ENCODE data around the gene SND1. TPM values are rescaled to one million over a fixed set of nuclear protein-coding genes. Genes with fewer than 3 reads are reported as not detected.

Gene SND1
- total and polyA plus RNA-seq, 3 experiments from 2014 or later = 121 to 203 (median 198) TPM

DNA sequence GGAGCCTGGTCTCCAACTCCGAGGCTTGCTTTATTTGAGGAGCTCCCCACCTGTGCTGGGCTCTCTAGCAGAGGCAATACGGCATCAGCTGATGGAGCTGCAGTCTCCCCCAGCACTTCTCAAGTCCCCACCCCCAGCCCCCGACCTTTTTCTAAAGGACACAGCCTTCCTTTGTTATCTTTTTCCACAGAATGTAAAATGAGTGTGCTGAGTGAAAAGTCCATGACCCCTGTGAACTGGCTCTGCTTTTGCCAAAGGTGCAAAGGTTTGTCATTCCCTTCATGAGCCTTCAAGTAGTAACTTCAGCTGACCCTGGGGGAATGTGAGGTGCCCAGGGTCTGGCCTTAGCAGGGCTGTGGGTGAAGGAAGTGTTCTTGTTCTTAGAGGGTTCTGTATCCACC lies 353.8 kb downstream of the SND1 start:
- CTCF ChIA-PET = interaction anchor here (1.8 kb wide), 1 partner anchor 299 kb away, joined by 4 read pairs; no protein-coding TSS in a partner anchor
- H3K4me1 Mint-ChIP-seq = peaks cover 11 to 31% (median 28%) of the 10 kb centered on the region in 3 donors
- no peak overlapping the region for H3K4me3 Mint-ChIP-seq

DNA sequence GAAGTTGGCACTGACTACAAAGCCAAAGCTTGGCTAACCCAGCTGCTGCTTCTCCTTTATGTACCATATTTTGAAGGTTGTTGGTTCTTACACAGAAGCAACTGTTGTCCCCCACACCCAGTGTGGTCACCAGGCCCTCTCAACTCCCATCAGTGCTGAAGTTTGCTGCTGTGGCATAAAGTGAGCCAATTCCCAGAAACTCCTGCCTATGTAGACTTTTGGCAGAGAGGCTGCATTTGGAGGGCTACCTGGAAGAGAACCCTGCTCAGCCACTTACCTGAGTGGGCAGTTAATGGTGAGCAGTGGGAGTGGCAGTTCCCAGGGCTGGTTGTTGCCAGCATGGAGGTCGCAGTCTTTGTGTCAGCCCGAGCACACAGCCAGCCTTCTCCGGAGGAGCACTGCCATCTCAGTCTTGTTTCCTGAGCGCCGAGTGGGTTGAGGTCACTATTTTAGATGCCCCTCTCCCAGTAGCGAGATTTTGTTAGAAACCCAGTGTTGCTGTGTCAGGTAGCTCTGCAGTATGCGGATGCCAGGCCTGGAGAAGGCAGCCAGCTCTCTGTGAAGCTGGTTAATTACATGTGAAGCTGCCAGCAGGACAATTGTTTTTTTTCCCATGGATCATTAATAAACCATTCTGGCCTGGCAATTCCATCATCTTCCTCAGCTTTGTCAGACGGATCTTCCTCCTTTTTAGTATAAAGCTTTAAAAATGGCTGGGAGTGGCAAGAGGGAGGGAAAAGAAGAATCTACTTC lies 354.7 kb downstream of the SND1 start:
- Mint-ChIP-seq H3K4me3 (no peak overlapping the region), H3K27ac (no peak overlapping the region), H3K9me3 (no peaks in the 10 kb centered on the region), H3K36me3 (peaks cover 0 to 22% (median 0%) of the 10 kb centered on the region in 3 donors), H3K4me1 (peaks cover 11 to 31% (median 28%) of the 10 kb centered on the region in 3 donors), H3K27me3 (no peaks in the 10 kb centered on the region)
- ChIA-PET POLR2A (no interaction called here), CTCF (interaction anchor here (1.8 kb wide), 1 partner anchor 300 kb away, joined by 4 read pairs; no protein-coding TSS in a partner anchor)
- Histone ChIP-seq H3K4me3 (ENCODE audit: low read length) (no peak overlapping the region), H3K9me3 (ENCODE audit: low read length) (no peaks in the 10 kb centered on the region), H3K27me3 (ENCODE audit: insufficient read depth, low read length, poor library complexity, severe bottlenecking) (no peaks in the 10 kb centered on the region), H3K4me1 (ENCODE audit: insufficient read depth, low read length) (peaks cover 6% of the 10 kb centered on the region), H3K27ac (ENCODE audit: low read depth, low read length) (no peak overlapping the region), H3K36me3 (ENCODE audit: insufficient read depth, low read length) (no peaks in the 10 kb centered on the region)
- DNase-seq = no peak

More for the DNA sequence above, 353.8 kb downstream of the SND1 start:
- Mint-ChIP-seq H3K27ac (no peak overlapping the region), H3K9me3 (no peaks in the 10 kb centered on the region), H3K36me3 (peaks cover 0 to 28% (median 0%) of the 10 kb centered on the region in 3 donors), H3K27me3 (no peaks in the 10 kb centered on the region)
- Histone ChIP-seq H3K9me3 (ENCODE audit: low read length) (no peaks in the 10 kb centered on the region), H3K27me3 (ENCODE audit: insufficient read depth, low read length, poor library complexity, severe bottlenecking) (no peaks in the 10 kb centered on the region), H3K4me1 (ENCODE audit: insufficient read depth, low read length) (peaks cover 6% of the 10 kb centered on the region), H3K4me3 (ENCODE audit: low read length) (no peak overlapping the region), H3K36me3 (ENCODE audit: insufficient read depth, low read length) (no peaks in the 10 kb centered on the region), H3K27ac (ENCODE audit: low read depth, low read length) (no peak overlapping the region)
- POLR2A ChIA-PET = no interaction called here
- DNase-seq = no peak

DNA sequence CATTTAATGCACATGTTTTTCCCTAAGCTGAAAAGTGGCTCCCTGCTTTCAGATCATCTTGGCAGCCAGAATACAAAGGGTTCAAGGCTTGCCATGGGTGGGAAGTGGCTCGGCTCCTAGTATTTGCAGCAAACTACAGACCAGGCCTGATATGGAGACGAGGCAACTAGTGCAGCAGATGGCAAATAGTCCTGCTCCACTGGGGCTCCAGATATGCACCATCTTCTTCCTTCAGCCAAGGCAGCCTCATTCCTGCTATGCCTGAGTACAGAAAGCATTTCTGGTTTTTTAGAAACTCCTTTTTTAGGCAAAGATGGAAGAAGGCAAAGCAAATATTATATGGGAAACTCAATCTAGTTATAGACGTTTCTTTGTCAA lies 355.3 kb downstream of the SND1 start:
- ChIA-PET CTCF (interaction anchor here (1.8 kb wide), 1 partner anchor 300 kb away, joined by 4 read pairs; no protein-coding TSS in a partner anchor), POLR2A (no interaction called here)
- no peak overlapping the region for H3K27ac ChIP-seq (ENCODE audit: low read depth, low read length)
- H3K27me3 ChIP-seq (ENCODE audit: insufficient read depth, low read length, poor library complexity, severe bottlenecking) = no peaks in the 10 kb centered on the region
- H3K9me3 ChIP-seq (ENCODE audit: low read length) = no peaks in the 10 kb centered on the region
- no peak overlapping the region for H3K4me3 ChIP-seq (ENCODE audit: low read length)
- Mint-ChIP-seq H3K27ac (peak overlapping the region in 1 of 8 donors; percentile 7), H3K4me3 (no peak overlapping the region), H3K27me3 (no peaks in the 10 kb centered on the region), H3K9me3 (no peaks in the 10 kb centered on the region), H3K36me3 (peaks cover 0 to 23% (median 0%) of the 10 kb centered on the region in 3 donors), H3K4me1 (peaks cover 11 to 27% (median 23%) of the 10 kb centered on the region in 3 donors)
- DNase-seq = no peak
- H3K4me1 ChIP-seq (ENCODE audit: insufficient read depth, low read length) = peaks cover 6% of the 10 kb centered on the region
- peaks cover 3% of the 10 kb centered on the region for H3K36me3 ChIP-seq (ENCODE audit: insufficient read depth, low read length)

DNA sequence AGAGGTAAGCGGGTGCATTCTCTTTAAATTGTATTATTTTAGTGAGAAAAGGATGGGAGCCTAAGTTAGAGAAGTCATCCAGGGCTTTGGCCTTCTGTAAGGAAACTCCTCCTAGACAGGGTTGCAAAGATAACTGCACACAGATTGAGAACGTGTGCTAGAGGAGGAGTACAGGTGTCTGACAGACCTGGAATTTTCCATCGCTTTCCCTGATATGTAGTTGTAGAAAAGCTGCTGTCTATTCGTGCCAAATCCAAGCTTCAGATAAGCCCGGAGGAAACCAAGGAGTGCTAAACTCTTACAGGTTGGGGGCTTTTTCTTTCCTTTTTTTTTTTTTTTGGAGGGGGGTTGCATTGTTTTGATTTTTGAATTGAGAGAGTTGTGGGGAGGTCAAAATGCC lies 356.1 kb downstream of the SND1 start:
- no peak for DNase-seq
- CTCF ChIA-PET = no interaction called here

DNA sequence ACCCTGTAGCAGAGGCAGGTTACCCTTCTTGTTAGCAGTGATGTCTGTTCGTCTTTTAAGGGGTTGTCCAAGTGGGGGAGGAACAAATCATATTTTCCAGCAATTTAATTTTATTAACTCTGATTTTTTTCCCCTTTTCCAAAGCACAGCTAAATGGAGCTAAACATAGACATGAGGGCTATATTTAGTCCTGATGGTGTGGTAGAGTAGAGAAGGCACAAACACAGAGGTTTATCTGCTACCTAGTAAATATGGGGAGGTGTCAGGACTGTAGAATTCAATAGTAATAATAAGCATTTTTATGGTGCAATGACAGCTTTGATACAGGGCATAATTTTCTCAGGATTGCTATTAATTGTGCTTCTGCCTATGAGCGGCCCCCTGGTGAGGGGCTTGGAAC lies 356.8 kb downstream of the SND1 start:
- POLR2A ChIA-PET = no interaction called here
- H3K4me1 ChIP-seq (ENCODE audit: insufficient read depth, low read length) = peaks cover 6% of the 10 kb centered on the region
- Mint-ChIP-seq H3K27ac (no peak overlapping the region), H3K9me3 (no peaks in the 10 kb centered on the region), H3K36me3 (peaks cover 0 to 35% (median 6%) of the 10 kb centered on the region in 3 donors), H3K4me3 (no peak overlapping the region), H3K4me1 (peaks cover 5 to 17% (median 10%) of the 10 kb centered on the region in 3 donors), H3K27me3 (no peaks in the 10 kb centered on the region)
- H3K4me3 ChIP-seq (ENCODE audit: low read length) = no peak overlapping the region
- peaks cover 6% of the 10 kb centered on the region for H3K36me3 ChIP-seq (ENCODE audit: insufficient read depth, low read length)
- DNase-seq = no peak
- no peak overlapping the region for H3K27ac ChIP-seq (ENCODE audit: low read depth, low read length)
- H3K27me3 ChIP-seq (ENCODE audit: insufficient read depth, low read length, poor library complexity, severe bottlenecking) = no peaks in the 10 kb centered on the region
- H3K9me3 ChIP-seq (ENCODE audit: low read length) = no peaks in the 10 kb centered on the region
- CTCF ChIA-PET = no interaction called here

More for the DNA sequence above, 356.1 kb downstream of the SND1 start:
- POLR2A ChIA-PET = interaction anchor here (0.7 kb wide), 1 partner anchor 365 kb away, joined by 3 read pairs; no protein-coding TSS in a partner anchor
- Histone ChIP-seq H3K4me3 (ENCODE audit: low read length) (no peak overlapping the region), H3K36me3 (ENCODE audit: insufficient read depth, low read length) (peaks cover 6% of the 10 kb centered on the region), H3K4me1 (ENCODE audit: insufficient read depth, low read length) (peaks cover 6% of the 10 kb centered on the region), H3K9me3 (ENCODE audit: low read length) (no peaks in the 10 kb centered on the region), H3K27me3 (ENCODE audit: insufficient read depth, low read length, poor library complexity, severe bottlenecking) (no peaks in the 10 kb centered on the region), H3K27ac (ENCODE audit: low read depth, low read length) (no peak overlapping the region)
- H3K36me3 Mint-ChIP-seq = peaks cover 0 to 31% (median 4%) of the 10 kb centered on the region in 3 donors
- H3K4me3 Mint-ChIP-seq = no peak overlapping the region
- no peaks in the 10 kb centered on the region for H3K27me3 Mint-ChIP-seq
- H3K4me1 Mint-ChIP-seq = peaks cover 11 to 22% (median 16%) of the 10 kb centered on the region in 3 donors
- no peak overlapping the region for H3K27ac Mint-ChIP-seq
- H3K9me3 Mint-ChIP-seq = no peaks in the 10 kb centered on the region

DNA sequence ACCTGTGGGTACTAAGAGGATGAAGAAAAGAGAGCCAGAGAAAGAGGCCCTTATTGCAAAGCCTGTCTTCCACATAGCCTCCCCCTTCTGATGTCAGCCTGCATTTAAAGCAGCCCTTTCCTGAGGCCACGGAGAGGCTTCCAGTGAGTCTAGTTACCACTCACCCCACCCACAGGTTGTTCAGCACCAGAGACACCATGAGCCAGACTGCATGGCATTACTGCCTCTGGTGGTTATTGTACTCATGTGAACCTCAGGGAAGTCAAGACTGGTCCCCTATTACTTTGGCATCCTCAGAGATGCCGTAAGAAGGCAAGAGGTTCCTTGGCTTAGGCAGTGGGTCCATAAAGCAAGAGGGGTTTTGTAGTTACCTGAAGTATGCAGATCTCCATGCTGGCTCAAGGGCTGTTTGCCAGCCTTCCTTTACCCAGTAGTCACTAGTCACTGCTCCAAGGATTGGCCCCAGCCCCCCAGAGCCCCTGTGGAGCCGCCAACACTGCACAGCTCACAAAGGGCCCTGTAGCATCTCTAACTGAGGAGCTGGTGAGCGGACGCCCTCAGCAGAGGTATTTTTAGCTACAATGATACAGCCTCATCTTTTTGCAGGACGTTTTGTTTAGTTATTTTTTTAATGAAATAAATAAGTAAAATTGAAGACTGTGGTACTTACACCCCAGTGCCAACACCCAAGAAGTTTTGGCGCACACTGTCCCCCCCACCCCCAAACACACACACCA lies 358.6 kb downstream of the SND1 start:
- peaks cover 0 to 34% (median 6%) of the 10 kb centered on the region in 3 donors for H3K36me3 Mint-ChIP-seq
- Histone ChIP-seq H3K9me3 (ENCODE audit: low read length) (no peaks in the 10 kb centered on the region), H3K36me3 (ENCODE audit: insufficient read depth, low read length) (peaks cover 6% of the 10 kb centered on the region), H3K4me3 (ENCODE audit: low read length) (no peak overlapping the region), H3K4me1 (ENCODE audit: insufficient read depth, low read length) (no peaks in the 10 kb centered on the region), H3K27me3 (ENCODE audit: insufficient read depth, low read length, poor library complexity, severe bottlenecking) (no peaks in the 10 kb centered on the region), H3K27ac (ENCODE audit: low read depth, low read length) (no peak overlapping the region)
- ChIA-PET POLR2A (no interaction called here), CTCF (no interaction called here)
- peak overlapping the region in 1 of 8 donors; percentile 76 for H3K27ac Mint-ChIP-seq
- H3K4me1 Mint-ChIP-seq = no peaks in the 10 kb centered on the region
- H3K27me3 Mint-ChIP-seq = no peaks in the 10 kb centered on the region
- no peaks in the 10 kb centered on the region for H3K9me3 Mint-ChIP-seq
- peak overlapping the region in 1 of 7 donors; percentile 6 for H3K4me3 Mint-ChIP-seq
- no peak for DNase-seq

DNA sequence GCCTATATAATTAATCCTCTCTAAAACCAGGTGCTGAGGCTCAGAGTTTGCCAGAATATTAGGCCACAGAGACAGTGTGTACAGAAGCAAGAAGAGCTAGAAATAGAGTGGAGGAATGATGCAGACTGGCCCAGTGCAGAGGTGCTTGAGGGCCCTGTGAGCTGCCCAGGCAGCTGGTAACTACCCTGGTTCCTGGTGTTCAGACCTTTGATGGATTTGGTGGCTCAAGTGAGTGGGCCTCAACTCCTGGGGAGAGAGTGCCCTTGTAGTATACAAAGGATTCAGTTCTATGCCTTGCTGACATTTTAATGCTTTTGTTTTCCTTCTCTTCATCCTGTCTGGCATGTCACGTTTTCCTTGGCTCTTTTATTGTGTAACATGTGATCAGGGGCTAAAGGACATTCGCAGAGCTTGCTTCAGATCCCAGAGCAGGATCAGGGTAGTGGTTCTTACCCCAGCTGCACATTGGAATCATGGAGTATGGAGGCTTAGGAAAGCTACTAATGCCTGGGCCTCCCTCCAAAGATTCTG lies 359.2 kb downstream of the SND1 start:
- Mint-ChIP-seq H3K4me3 (no peak overlapping the region), H3K4me1 (no peaks in the 10 kb centered on the region), H3K27me3 (no peaks in the 10 kb centered on the region), H3K36me3 (peaks cover 0 to 30% (median 6%) of the 10 kb centered on the region in 3 donors), H3K27ac (no peak overlapping the region), H3K9me3 (no peaks in the 10 kb centered on the region)
- Histone ChIP-seq H3K27ac (ENCODE audit: low read depth, low read length) (no peak overlapping the region), H3K4me3 (ENCODE audit: low read length) (no peak overlapping the region), H3K27me3 (ENCODE audit: insufficient read depth, low read length, poor library complexity, severe bottlenecking) (no peaks in the 10 kb centered on the region), H3K36me3 (ENCODE audit: insufficient read depth, low read length) (peaks cover 6% of the 10 kb centered on the region), H3K4me1 (ENCODE audit: insufficient read depth, low read length) (no peaks in the 10 kb centered on the region), H3K9me3 (ENCODE audit: low read length) (no peaks in the 10 kb centered on the region)
- ChIA-PET CTCF (no interaction called here), POLR2A (no interaction called here)
- DNase-seq = no peak

DNA sequence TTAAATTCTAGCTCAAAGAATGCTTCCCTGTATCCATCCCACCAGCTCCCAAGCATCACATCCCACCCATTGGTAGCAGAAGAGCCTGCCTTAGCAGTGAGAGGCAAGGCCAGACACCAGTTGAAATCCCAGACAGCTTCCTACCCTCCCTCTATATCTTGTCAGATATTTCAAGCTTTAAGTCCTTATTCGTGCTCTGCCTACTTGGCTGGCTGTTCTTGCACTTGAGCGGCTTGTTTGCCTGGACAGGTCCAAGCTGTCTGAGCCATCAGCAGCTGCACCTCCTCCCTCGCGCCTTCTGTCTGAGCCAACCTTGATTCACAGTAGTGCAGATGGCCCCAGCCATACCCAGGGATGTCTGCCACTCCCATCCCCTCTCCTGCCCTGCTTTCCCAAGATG lies 362.8 kb downstream of the SND1 start:
- Histone ChIP-seq H3K9me3 (ENCODE audit: low read length) (no peaks in the 10 kb centered on the region), H3K4me1 (ENCODE audit: insufficient read depth, low read length) (no peaks in the 10 kb centered on the region), H3K27ac (ENCODE audit: low read depth, low read length) (no peak overlapping the region), H3K36me3 (ENCODE audit: insufficient read depth, low read length) (peaks cover 6% of the 10 kb centered on the region), H3K4me3 (ENCODE audit: low read length) (no peak overlapping the region), H3K27me3 (ENCODE audit: insufficient read depth, low read length, poor library complexity, severe bottlenecking) (no peaks in the 10 kb centered on the region)
- peak overlapping the region in 1 of 8 donors; percentile 75 for H3K27ac Mint-ChIP-seq
- ChIA-PET POLR2A (no interaction called here), CTCF (no interaction called here)
- DNase-seq = no peak
- H3K27me3 Mint-ChIP-seq = no peaks in the 10 kb centered on the region
- peaks cover 0 to 36% (median 8%) of the 10 kb centered on the region in 3 donors for H3K36me3 Mint-ChIP-seq
- no peaks in the 10 kb centered on the region for H3K9me3 Mint-ChIP-seq
- no peaks in the 10 kb centered on the region for H3K4me1 Mint-ChIP-seq
- H3K4me3 Mint-ChIP-seq = no peak overlapping the region

Measured in CD8-positive, alpha-beta memory T cell (primary cell).